HG03064 (cell line): ENCODE results near the gene C22orf23.
"Not testable (repeated sequence)": the region's sequence is repeated elsewhere in the genome, so short reads cannot be mapped to it uniquely, and the experiment has no call there.

Experiments used
- ATAC-seq: cut with Tn5 transposase; IDR thresholded peaks from one replicate; pipeline ENCODE4 v1.9.1; 2021; ENCODE audit warnings: low read depth; ENCODE audit not compliant: unreplicated experiment

The C22orf23 gene

DNA sequence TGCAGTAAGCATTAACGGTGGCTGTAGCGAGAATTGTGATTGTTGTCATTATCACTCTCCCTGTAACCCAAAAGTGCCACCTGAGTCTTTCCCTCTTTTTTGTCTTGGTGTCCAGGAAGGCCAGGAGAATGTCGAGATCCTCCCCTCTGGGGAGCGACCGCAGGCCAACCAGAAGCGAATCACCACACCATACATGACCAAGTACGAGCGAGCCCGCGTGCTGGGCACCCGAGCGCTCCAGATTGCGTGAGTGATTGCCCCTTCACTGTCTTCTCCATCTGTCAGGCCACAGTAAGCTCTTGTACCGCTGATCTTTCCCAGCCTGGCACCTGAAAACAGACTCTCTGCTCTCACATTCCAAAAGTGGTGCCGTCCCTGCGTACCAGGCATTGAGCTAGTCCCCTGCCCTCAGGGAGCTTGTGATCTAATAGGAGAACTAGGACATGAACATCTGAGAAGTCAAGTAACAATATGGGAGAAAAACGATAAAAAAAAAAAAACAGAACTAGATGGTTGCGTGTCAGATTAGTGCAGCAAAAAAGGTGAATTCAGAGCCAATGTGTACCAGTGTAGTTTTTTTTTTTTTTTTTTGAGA is 5.9 kb upstream of the C22orf23 start:
- no peak for ATAC-seq

DNA sequence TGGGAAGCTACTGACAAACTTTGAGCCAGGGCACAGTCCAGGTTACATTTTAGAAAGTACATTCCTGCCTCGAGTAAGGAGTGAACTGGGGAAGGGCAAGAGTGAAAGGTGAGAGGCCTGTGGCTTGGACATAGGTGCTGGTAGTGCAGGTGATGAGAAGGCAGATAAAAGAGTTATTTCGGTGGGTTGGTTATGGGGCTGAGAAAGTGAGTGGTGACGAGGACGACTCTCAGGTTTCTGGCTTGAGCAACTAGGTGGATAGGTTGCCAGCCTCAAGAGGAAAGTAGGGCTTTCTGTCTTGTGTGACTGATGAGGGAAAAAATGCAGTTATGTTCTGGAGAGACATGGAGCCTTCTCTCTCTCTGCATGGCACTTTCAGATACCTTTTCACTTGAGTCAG is 3.8 kb upstream of the C22orf23 start:
- no peak for ATAC-seq

DNA sequence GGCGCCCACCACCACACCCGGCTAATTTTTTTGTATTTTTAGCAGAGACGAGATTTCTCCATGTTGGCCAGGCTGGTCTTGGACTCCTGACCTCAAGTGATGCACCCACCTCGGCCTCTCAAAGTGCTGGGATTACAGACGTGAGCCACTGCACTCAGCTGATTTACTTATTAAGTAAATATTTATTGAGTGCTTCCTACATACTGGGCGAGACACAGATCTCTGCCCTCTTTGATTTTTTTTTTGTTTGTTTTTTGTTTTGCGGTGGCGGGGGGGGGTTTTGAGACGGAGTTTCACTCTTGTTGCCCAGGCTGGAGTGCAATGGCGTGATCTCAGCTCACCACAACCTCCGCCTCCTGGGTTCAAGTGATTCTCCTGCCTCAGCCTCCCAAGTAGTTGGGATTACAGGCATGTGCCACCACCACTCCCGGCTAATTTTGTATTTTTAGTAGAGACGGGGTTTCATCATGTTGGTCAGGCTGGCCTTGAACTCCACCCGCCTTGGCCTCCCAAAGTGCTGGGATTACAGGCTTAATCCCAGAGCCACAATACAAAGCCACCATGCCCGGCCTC is 2.5 kb upstream of the C22orf23 start:
- not testable (repeated sequence) for ATAC-seq

DNA sequence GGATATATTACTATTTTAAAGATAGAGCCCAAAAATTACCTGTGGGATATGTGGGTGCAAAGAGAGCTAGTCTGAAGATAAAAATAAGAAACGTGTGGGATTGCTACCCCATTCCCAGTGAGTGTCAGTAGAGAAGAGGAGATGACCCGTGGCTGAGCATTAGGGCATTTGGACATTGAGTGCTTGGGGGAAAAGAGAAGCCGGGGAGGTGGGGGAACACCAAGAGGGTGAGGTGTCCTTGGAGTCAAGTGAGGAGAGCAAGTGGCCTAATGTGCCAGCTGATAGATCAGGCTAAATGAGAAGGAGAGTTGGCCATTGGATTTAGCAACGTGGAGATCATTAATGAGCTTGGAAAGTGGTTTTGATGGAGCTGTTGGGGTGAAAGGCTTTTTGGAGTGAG is 1.3 kb upstream of the C22orf23 start:
- no peak for ATAC-seq

DNA sequence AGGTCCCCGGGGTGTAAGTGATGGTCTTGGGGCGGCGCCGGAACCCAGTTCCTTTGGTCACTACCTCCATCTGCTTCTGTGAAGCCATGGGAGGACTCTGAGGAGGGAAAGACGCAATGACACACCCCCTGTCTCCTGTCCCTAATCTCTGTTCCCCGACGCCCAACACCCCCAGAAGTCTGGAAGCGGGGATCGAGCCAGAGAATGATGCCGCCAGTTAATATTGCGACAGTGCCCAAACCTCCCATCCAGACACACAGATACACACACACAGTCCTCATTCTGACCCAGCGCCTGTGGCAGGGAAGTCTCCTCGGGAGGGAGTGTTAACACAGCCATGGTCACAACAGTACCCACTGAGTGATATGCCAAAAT is 352 bp downstream of the C22orf23 start:
- ATAC-seq = peak; percentile 24

DNA sequence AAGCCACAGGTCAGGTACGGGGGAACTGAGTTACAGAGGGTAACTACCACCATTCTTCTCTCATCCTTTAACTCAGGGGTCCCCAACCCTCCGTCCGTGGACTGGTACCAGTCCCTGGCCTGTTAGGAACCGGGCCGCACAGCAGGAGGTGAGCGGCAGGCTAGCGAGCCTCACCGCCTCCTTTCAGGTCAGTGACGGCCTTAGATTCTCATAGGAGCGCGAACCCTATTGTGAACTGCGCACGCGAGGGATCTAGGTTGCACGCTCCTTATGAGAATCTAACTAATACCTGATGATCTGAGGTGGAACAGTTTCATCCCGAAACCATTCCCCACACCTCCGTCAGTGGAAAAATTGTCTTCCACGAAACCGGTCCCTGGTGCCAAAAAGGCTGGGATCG is 772 bp downstream of the C22orf23 start:
- ATAC-seq = not testable (repeated sequence)

DNA sequence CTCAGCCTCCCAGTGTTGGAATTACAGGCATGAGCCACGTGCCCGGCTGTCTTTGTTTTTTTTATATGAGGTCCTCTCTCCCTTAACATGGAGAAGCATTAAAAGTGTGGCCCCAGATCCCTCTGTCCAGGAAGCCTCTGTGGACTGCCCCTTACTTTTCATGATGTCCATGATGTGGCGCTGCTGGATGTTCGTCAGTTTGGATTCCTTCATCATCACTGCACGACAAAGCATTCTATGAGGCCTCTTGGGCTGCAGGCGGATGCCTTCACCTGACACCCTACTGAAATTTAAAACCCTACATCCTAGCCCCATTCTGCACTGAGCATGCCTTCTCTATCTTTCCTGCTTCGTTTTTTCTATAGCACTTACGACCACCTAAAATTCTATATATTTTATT is 2.1 kb downstream of the C22orf23 start:
- ATAC-seq = no peak

DNA sequence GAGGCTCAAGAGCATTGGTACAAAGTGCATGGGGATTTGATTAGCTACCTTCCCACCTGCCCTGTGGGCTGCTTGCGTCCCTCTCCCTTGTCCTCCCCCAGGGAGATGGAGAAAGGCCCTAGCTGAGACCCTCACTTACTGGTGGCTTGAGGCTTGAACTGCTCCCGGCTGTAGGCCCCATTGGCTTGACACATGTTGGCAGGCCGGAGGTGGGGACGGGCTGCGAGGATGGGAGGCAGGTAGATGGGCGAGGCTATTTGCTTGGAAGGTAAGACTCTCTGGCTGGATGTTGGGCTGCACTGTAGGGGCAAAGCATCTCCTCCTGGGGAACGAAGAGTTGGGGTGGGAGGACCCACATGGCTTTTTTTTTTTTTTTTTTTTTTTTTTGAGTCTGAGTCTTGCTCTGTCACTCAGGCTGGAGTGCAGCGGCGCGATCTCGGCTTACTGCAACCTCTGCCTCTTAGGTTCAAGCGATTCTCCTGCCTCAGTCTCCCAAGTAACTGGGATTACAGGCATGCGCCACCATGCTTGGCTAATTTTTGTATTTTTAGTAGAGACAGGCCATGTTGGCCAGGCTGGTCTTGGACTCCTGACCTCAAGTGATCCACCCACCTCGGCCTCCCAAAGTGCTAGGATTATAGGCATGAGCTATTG is 6.1 kb downstream of the C22orf23 start:
- ATAC-seq = not testable (repeated sequence)

DNA sequence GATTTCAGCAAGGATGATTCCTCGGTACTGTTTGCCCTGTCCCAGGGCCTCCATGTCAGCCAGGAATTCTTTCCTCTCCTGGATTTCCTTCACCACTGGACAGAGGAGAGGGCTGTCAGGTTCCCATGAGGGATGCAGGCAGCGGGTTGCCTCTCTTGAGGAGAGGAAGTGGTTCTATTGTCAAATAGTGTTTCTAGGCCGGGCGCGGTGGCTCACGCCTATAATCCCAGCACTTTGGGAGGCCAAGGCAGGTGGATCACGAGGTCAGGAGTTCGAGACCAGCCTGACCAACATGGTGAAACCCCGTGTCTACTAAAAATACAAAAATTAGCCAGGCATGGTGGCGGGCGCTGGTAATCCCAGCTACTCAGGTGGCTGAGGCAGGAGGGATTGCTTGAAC is 9.0 kb downstream of the C22orf23 start:
- ATAC-seq = not testable (repeated sequence)

DNA sequence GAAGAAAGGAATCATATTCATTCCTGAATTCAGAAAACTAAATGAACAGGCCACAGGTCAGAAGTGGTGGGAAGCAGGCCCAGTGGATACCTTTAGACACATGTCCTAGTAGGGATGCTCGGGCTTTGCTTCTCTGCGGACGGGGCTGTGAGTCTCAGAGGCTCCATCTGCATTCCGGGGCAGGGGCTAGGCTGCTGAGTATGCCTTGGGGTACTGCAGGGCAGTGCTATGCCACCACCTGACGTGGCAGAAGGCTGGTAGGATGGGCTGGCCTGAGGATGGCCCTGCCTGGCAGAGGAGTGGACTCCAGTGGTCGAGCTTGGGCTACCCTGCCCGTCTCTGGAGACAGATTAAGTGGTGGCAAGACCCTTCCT is 9.6 kb downstream of the C22orf23 start:
- ATAC-seq = no peak

DNA sequence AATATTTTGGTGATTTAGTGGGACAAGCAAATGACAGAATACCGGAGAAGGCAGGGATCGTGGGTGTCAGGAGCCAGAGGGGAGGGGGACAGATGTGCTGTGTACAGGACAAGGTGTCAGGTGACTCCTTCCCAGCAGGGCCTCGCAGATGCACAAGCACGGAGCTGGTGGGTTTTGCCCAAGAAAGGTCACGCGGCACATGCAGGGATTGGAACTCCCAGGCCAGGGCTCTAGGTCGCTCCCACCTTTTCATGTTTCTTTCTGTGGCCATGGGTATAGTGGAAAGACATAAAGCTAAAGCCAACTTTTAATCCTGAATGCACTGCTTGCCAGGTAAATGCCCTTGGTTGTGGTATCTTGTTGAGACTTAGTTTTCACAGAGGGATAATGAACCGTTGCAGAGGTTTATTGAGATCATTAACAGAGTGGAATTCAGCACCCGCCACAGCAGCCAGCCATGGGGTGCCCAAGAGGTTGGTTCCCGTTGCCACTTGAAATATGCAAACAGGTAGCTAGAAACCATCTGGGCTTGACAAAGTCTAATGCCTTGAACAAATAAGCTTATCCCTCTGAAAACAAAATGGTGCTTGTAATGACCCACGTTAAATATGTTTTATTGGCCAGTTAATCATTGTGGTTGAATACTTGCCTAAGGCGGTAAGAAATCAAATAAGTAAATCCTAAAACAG is 10.1 kb downstream of the C22orf23 start:
- ATAC-seq = no peak

DNA sequence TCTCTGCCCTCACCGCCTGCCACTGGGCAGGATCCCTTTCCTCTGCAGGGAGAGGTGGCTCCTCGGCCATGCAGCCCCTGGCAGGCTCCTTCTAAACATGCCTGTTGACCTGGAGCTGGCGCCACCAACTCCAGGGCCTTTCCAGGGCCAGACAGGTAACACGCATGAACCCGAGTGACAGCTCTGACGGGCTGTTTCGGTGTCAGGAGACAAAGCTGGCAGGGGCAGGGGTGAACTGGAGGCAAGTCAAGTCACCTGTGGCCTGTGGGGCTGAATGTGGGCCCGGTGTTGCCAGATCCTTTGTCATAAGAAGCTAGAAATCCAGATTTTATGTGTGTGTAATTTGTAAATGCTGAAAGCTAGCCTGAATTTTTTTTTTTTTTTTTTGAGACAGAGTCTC is 11.3 kb downstream of the C22orf23 start:
- no peak for ATAC-seq

DNA sequence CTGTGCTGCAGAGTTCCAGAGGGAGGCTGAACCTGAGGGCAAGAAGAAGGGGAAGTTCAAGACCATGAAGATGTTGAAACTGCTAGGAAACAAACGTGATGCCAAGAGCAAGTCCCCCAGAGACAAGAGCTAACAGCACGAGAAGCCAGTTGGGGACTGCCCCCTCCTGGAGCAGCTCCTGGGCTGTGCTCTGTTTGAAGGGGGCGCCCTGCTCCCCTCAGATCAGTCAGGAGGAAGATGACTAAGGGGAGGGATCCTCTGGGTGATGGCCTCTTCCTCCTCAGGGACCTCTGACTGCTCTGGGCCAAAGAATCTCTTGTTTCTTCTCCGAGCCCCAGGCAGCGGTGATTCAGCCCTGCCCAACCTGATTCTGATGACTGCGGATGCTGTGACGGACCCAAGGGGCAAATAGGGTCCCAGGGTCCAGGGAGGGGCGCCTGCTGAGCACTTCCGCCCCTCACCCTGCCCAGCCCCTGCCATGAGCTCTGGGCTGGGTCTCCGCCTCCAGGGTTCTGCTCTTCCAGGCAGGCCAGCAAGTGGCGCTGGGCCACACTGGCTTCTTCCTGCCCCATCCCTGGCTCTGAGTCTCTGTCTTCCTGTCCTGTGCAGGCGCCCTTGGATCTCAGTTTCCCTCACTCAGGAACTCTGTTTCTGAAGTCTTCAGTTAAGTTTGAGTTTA is 12.6 kb downstream of the C22orf23 start:
- ATAC-seq = no peak

DNA sequence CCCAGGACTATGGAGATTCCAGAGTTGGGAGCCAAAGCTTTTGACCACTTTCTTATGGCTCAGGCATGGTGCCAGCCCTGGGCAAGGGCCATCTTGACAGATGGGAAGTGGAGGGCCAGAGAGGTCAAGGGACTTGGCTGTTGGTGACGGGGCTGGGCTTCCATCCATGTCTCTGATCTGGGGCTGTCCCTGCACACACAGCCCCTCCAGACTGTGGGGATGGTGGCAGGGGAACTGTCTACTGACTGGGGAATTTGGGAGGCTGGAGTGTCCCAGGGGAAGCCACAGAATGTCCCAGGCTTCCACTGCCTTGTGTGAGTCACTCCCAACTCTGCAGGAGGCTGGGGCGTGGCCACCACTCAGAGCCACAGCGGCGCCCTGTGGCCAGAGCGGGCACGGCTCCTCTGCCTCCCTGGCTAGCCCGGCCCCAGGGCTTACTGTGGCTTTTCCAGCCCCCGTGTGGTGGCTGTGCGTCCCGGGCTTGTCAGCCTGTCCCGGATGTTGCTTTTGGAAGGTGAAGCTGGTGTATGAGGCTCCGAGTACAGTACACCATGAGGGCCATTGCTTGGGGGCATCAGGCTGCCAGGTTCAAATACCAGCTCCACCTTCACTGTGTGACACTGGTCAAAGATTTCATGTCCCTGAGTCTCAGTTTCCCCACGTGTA is 19.6 kb downstream of the C22orf23 start:
- no peak for ATAC-seq

DNA sequence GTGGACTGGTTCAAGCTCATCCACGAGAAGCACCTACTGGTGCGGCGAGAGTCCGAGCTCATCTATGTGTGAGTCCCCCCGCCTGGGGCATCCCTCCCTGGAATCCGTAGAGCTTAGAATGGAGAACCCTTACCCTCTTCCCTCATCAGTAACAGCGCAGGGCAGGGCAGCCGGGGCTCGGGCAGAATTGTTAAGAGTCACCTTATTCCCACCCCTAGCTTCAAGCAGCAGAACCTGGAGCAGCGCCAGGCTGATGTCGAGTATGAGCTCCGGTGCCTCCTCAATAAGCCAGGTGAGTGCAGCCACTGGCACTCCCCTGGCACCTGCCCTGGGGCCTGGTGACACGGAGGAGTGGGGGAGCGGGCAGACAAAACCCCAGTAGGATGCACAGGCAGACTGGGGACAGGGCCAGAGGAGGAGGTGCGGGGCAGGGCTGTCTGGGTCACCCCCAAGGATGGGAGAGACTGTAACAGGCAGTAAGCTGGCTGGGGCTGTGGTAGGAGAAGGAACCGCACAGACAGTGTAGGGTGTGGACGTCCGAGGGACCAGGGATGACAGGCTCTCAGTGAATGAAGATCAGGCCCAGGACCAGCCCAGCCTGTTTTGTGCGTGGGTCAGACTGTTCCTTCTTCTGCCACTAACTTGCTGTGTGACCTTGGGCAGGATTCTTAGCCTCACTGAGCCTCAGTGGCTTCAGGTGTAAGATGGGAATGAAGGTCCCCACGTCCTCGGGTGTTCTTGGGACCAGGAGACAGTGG is 20.4 kb downstream of the C22orf23 start:
- ATAC-seq = no peak

DNA sequence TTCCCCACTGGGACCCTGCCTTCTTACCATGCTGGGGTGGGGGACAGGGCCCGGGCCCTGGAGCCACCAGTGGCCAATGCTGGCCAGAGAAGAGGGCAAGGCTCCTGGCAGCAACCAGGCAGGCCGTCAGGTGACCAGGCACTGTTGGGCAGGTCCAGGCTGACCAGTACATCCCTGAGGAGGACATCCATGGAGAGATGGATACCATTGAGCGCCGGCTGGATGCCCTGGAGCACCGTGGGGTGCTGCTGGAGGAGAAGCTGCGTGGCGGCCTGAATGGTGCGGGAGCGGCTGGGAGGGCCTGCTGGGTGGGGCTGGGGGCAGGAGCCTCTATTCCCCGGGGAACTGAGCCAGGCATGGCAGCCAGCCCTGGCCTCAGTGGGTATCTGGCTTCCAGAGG is 21.0 kb downstream of the C22orf23 start:
- no peak for ATAC-seq

DNA sequence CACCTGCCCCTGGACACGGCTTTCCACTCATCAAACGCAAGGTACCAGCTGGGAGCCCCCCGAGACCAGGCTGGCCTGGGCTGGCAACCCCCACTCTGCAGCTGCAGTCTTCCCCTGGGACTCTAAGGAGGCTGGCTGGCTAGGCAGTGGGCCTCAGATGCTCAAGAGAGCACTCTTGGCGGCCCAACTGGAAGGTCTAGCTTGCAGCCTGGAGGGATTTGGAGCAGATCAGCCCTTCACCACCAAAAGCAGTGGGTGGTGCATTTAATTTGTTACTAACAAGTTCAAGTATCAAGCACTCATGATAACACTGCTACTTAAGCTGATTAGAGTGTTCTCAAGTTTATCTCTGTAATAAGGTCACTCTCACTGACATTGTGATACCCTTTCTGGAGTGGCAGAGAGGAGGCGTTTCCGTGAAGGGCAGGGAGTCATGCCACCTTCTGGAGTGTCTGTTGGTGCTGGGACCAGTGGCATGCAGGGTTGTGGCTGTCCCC is 21.5 kb downstream of the C22orf23 start:
- ATAC-seq = no peak

DNA sequence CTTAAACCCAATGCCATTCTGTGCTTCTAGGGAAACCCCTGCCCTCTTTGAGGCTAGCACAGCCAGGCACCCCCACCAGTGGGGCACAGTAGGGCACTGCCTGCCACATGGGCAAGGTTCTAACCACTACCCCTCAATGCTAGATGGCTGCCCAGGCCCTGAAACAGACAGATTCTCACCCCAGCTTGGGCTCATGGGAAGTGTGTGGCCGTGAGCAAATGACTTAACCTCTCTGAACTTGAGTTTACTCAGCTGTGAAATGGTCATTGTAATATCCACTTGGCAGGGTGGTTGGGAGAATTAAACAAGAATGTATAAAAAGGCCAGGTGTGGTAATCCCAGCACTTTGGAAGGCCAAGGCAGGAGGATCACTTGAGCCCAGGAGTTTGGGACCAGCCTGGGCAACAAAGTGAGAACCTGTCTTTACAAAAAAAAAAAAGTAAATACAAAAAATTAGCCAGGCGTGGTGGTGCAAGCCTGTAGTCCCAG is 22.4 kb downstream of the C22orf23 start:
- ATAC-seq = no peak

DNA sequence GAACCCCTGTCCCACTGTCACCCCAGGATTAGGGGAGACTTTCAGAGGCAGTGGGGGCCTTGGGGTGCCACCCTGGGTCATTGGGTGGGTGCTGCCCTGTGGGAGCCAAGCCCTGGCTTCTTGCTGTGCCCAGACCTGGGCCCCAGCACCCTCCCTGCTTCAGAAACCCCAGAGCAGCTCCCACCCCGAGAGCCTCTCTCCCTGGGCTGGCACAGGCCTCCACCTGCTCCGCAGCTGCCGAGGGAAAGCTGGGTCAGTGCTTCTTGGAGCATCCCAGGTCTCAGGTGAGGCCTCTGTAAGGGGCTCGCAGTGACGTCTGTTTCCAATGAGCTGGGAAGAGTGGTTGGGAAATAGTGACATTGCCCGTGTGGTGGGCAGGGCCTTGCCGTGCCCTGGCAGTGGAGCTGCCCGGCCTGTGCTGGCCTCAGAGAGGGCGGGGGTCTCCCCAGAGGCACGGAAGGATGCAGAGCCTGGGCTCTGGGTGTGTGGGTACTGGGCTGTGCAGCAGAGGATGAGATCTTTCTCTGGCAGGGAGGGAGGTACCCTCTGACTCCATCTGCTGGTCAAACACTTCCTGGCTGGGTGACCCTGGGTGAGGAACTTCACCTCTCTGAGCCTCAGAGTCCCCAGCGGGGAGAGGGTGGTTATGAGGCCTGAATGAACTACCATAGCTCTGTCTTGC is 23.0 kb downstream of the C22orf23 start:
- no peak for ATAC-seq
